ENCODE data around the gene GPR158. TPM values are rescaled to one million over a fixed set of nuclear protein-coding genes. Genes with fewer than 3 reads are reported as not detected.
"Not testable (repeated sequence)": the region's sequence is repeated elsewhere in the genome, so short reads cannot be mapped to it uniquely, and the experiment has no call there.

GPR158 gene
- total RNA-seq, 3 donors from 2014 or later (not counting 1 experiment from before 2014, with no cell fraction given), result not detected

- Histone ChIP-seq H3K4me3 (ENCODE audit: low read length) (no peak overlapping the region), H3K36me3 (ENCODE audit: control insufficient read depth, insufficient read depth, low read length) (no peaks in the 10 kb centered on the region), H3K9me3 (ENCODE audit: control insufficient read depth, insufficient read depth, low read length) (no peaks in the 10 kb centered on the region), H3K27ac (ENCODE audit: low read length) (no peak overlapping the region), H3K4me1 (ENCODE audit: control insufficient read depth, insufficient read depth, low read length) (no peaks in the 10 kb centered on the region), H3K27me3 (ENCODE audit: control insufficient read depth, insufficient read depth, low read length) (no peaks in the 10 kb centered on the region)
- ATAC-seq (no peak), DNase-seq (no peak)
- intact Hi-C loops (cut with micrococcal nuclease), result no loop called here
- WGBS (ENCODE audit: insufficient coverage), result 74% methylated on average over 12 of the region's 12 CpGs
- Mint-ChIP-seq H3K4me1 (no peaks in the 10 kb centered on the region), H3K36me3 (no peaks in the 10 kb centered on the region), H3K9me3 (peaks cover 5 to 7% of the 10 kb centered on the region in 2 donors), H3K27me3 (ENCODE audit: low read depth in 2 of 2) (no peaks in the 10 kb centered on the region), H3K27ac (no peak overlapping the region), H3K4me3 (no peak overlapping the region)
- TF ChIP-seq CTCF (IDR thresholded peaks at IDR 0.05), result no peak
Measured at GRCh38 chr10:25142116-25142864, 32.5 kb upstream of the GPR158 start.

GRCh38 chr10:25157650-25158049, 17.2 kb upstream of the GPR158 start:
- WGBS (ENCODE audit: insufficient coverage), result 81% methylated on average over 3 of the region's 3 CpGs
- Histone ChIP-seq H3K27ac (ENCODE audit: low read length) (no peak overlapping the region), H3K27me3 (ENCODE audit: control insufficient read depth, insufficient read depth, low read length) (no peaks in the 10 kb centered on the region), H3K36me3 (ENCODE audit: control insufficient read depth, insufficient read depth, low read length) (no peaks in the 10 kb centered on the region), H3K4me1 (ENCODE audit: control insufficient read depth, insufficient read depth, low read length) (no peaks in the 10 kb centered on the region), H3K9me3 (ENCODE audit: control insufficient read depth, insufficient read depth, low read length) (no peaks in the 10 kb centered on the region), H3K4me3 (ENCODE audit: low read length) (no peak overlapping the region)
- DNase-seq (no peak), ATAC-seq (no peak)
- H3K27ac Mint-ChIP-seq, result no peak overlapping the region
- no peaks in the 10 kb centered on the region for H3K4me1 Mint-ChIP-seq
- peaks cover 7% of the 10 kb centered on the region in 2 donors for H3K9me3 Mint-ChIP-seq
- H3K4me3 Mint-ChIP-seq, result no peak overlapping the region
- no peak for TF ChIP-seq CTCF (IDR thresholded peaks at IDR 0.05)
- intact Hi-C loops (cut with micrococcal nuclease), result no loop called here
- H3K36me3 Mint-ChIP-seq, result no peaks in the 10 kb centered on the region
- no peaks in the 10 kb centered on the region for H3K27me3 Mint-ChIP-seq (ENCODE audit: low read depth in 2 of 2)

- no peak overlapping the region for H3K27ac Mint-ChIP-seq
- no peaks in the 10 kb centered on the region for H3K36me3 ChIP-seq (ENCODE audit: control insufficient read depth, insufficient read depth, low read length)
- TF ChIP-seq CTCF (IDR thresholded peaks at IDR 0.05), result no peak
- no peaks in the 10 kb centered on the region for H3K27me3 ChIP-seq (ENCODE audit: control insufficient read depth, insufficient read depth, low read length)
- no peak overlapping the region for H3K4me3 ChIP-seq (ENCODE audit: low read length)
- WGBS (ENCODE audit: insufficient coverage), result 78% methylated on average over 2 of the region's 2 CpGs
- ATAC-seq (no peak), DNase-seq (no peak)
- no peak overlapping the region for H3K27ac ChIP-seq (ENCODE audit: low read length)
- H3K4me1 Mint-ChIP-seq, result no peaks in the 10 kb centered on the region
- H3K9me3 ChIP-seq (ENCODE audit: control insufficient read depth, insufficient read depth, low read length), result no peaks in the 10 kb centered on the region
- no peaks in the 10 kb centered on the region for H3K4me1 ChIP-seq (ENCODE audit: control insufficient read depth, insufficient read depth, low read length)
- H3K27me3 Mint-ChIP-seq (ENCODE audit: low read depth in 2 of 2), result no peaks in the 10 kb centered on the region
- intact Hi-C loops (cut with micrococcal nuclease), result no loop called here
- no peak overlapping the region for H3K4me3 Mint-ChIP-seq
- peaks cover 7% of the 10 kb centered on the region in 2 donors for H3K9me3 Mint-ChIP-seq
- H3K36me3 Mint-ChIP-seq, result no peaks in the 10 kb centered on the region
Measured at GRCh38 chr10:25159591-25159990, 15.2 kb upstream of the GPR158 start.

- Mint-ChIP-seq H3K4me1 (no peaks in the 10 kb centered on the region), H3K36me3 (no peaks in the 10 kb centered on the region), H3K27ac (no peak overlapping the region), H3K27me3 (ENCODE audit: low read depth in 2 of 2) (peaks cover 0 to 4% of the 10 kb centered on the region in 2 donors), H3K9me3 (peaks cover 9% of the 10 kb centered on the region in 2 donors), H3K4me3 (no peak overlapping the region)
- no peaks in the 10 kb centered on the region for H3K4me1 ChIP-seq (ENCODE audit: control insufficient read depth, insufficient read depth, low read length)
- intact Hi-C loops (cut with micrococcal nuclease), result no loop called here
- ATAC-seq, result no peak
- WGBS (ENCODE audit: insufficient coverage), result no CpG with 5 or more reads among the region's 2 CpGs
- H3K9me3 ChIP-seq (ENCODE audit: control insufficient read depth, insufficient read depth, low read length), result no peaks in the 10 kb centered on the region
- H3K36me3 ChIP-seq (ENCODE audit: control insufficient read depth, insufficient read depth, low read length), result no peaks in the 10 kb centered on the region
- no peak overlapping the region for H3K27ac ChIP-seq (ENCODE audit: low read length)
- H3K4me3 ChIP-seq (ENCODE audit: low read length), result no peak overlapping the region
- peaks cover under 1% of the 10 kb centered on the region for H3K27me3 ChIP-seq (ENCODE audit: control insufficient read depth, insufficient read depth, low read length)
- no peak for TF ChIP-seq CTCF (IDR thresholded peaks at IDR 0.05)
- DNase-seq, result no peak
Measured at GRCh38 chr10:25162391-25162790, 12.4 kb upstream of the GPR158 start.

- H3K36me3 ChIP-seq (ENCODE audit: control insufficient read depth, insufficient read depth, low read length); H3K4me1 Mint-ChIP-seq; intact Hi-C loops (cut with micrococcal nuclease); H3K4me3 ChIP-seq (ENCODE audit: low read length); DNase-seq; H3K9me3 Mint-ChIP-seq; H3K4me1 ChIP-seq (ENCODE audit: control insufficient read depth, insufficient read depth, low read length); H3K27me3 Mint-ChIP-seq (ENCODE audit: low read depth in 2 of 2); ATAC-seq; H3K4me3 Mint-ChIP-seq; H3K27ac ChIP-seq (ENCODE audit: low read length); H3K9me3 ChIP-seq (ENCODE audit: control insufficient read depth, insufficient read depth, low read length); H3K27me3 ChIP-seq (ENCODE audit: control insufficient read depth, insufficient read depth, low read length); H3K36me3 Mint-ChIP-seq; H3K27ac Mint-ChIP-seq: not testable (repeated sequence)
- WGBS (ENCODE audit: insufficient coverage), result 97% methylated on average over 6 of the region's 7 CpGs
Measured at GRCh38 chr10:25163464-25163863, 11.3 kb upstream of the GPR158 start.

All from natural killer cell (primary cell).